Ishikawa (cell line): ENCODE measurements around the gene MPL.

Source experiments
- CEBPB ChIP-seq: IDR thresholded peaks from 2 replicates; pipeline ENCODE4 v1.6.1; 2012
- CREB1 ChIP-seq: IDR thresholded peaks from 2 replicates; pipeline ENCODE4 v1.6.1; 2012; ENCODE audit warnings: low read depth
- EGR1 ChIP-seq: IDR thresholded peaks from 2 replicates; pipeline ENCODE4 v1.6.1; 2012
- EP300 ChIP-seq: IDR thresholded peaks from 2 replicates; pipeline ENCODE4 v1.6.1; 2012; ENCODE audit warnings: borderline replicate concordance
- MAX ChIP-seq: IDR thresholded peaks from 2 replicates; pipeline ENCODE4 v1.6.1; 2012
- RAD21 ChIP-seq: IDR thresholded peaks from 2 replicates; pipeline ENCODE4 v1.6.1; 2012; ENCODE audit warnings: low read depth
- TAF1 ChIP-seq: IDR thresholded peaks from 2 replicates; pipeline ENCODE4 v1.6.1; 2012; ENCODE audit warnings: low read depth, mild to moderate bottlenecking
- TCF12 ChIP-seq: IDR thresholded peaks from 2 replicates; pipeline ENCODE4 v1.6.1; 2012; ENCODE audit warnings: low read depth
- TEAD4 ChIP-seq: IDR thresholded peaks from 2 replicates; pipeline ENCODE4 v1.6.1; 2012
- YY1 ChIP-seq: IDR thresholded peaks from 2 replicates; pipeline ENCODE4 v1.6.1; 2012; ENCODE audit warnings: low read depth
- ZBTB7A ChIP-seq: IDR thresholded peaks from 2 replicates; pipeline ENCODE4 v1.6.1; 2012; ENCODE audit warnings: low read depth

- no peak for TF ChIP-seq EP300
- TF ChIP-seq EGR1, result no peak
- TF ChIP-seq CREB1, result no peak
- no peak for TF ChIP-seq TAF1
- TF ChIP-seq RAD21, result no peak
- no peak for TF ChIP-seq YY1
- TF ChIP-seq TCF12, result no peak
- TF ChIP-seq MAX, result no peak
- no peak for TF ChIP-seq ZBTB7A
- no peak for TF ChIP-seq CEBPB
- no peak for TF ChIP-seq TEAD4
These were observed 22.1 kb downstream of the MPL start for GRCh38 chr1:43359696-43360095.
